ENCODE data around the gene GSTM3. TPM values are rescaled to one million over a fixed set of nuclear protein-coding genes. Genes with fewer than 3 reads are reported as not detected.

Gene GSTM3
- total and polyA plus RNA-seq, 2 experiments from 2014 or later = 3.1 to 4.1 TPM

DNA sequence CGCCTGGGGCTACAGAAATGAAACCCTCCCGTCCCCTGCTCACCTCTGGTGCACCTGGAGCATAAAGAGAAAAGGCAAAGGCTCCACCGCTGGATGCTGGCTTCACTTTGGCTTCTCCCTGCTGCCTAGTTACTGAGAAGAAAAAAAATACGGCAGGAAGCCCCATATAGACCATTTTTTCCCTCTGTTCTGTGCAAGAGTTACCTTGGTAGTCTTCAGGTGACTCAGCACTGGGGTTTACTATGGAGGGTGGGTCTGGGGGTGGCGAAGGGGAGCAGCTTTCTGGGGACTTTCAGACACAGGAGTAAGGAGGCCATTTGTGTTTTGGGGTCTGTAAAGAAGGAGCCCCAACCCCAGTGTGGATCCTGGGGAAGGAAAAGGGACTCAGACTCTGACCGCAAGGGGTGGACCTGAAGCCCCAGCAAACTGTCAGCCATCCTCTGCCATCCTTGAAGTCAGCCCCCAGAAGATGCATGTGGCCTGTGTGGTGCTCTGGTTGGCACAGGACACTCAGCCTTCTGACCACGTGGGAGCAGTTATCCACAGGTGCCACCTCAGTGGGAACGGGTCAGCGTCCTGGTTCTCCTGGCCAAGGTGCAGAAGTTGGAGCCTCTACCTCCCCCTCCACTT is 48.8 kb upstream of the GSTM3 start (continued):
- TF ChIP-seq, protein P1, sequence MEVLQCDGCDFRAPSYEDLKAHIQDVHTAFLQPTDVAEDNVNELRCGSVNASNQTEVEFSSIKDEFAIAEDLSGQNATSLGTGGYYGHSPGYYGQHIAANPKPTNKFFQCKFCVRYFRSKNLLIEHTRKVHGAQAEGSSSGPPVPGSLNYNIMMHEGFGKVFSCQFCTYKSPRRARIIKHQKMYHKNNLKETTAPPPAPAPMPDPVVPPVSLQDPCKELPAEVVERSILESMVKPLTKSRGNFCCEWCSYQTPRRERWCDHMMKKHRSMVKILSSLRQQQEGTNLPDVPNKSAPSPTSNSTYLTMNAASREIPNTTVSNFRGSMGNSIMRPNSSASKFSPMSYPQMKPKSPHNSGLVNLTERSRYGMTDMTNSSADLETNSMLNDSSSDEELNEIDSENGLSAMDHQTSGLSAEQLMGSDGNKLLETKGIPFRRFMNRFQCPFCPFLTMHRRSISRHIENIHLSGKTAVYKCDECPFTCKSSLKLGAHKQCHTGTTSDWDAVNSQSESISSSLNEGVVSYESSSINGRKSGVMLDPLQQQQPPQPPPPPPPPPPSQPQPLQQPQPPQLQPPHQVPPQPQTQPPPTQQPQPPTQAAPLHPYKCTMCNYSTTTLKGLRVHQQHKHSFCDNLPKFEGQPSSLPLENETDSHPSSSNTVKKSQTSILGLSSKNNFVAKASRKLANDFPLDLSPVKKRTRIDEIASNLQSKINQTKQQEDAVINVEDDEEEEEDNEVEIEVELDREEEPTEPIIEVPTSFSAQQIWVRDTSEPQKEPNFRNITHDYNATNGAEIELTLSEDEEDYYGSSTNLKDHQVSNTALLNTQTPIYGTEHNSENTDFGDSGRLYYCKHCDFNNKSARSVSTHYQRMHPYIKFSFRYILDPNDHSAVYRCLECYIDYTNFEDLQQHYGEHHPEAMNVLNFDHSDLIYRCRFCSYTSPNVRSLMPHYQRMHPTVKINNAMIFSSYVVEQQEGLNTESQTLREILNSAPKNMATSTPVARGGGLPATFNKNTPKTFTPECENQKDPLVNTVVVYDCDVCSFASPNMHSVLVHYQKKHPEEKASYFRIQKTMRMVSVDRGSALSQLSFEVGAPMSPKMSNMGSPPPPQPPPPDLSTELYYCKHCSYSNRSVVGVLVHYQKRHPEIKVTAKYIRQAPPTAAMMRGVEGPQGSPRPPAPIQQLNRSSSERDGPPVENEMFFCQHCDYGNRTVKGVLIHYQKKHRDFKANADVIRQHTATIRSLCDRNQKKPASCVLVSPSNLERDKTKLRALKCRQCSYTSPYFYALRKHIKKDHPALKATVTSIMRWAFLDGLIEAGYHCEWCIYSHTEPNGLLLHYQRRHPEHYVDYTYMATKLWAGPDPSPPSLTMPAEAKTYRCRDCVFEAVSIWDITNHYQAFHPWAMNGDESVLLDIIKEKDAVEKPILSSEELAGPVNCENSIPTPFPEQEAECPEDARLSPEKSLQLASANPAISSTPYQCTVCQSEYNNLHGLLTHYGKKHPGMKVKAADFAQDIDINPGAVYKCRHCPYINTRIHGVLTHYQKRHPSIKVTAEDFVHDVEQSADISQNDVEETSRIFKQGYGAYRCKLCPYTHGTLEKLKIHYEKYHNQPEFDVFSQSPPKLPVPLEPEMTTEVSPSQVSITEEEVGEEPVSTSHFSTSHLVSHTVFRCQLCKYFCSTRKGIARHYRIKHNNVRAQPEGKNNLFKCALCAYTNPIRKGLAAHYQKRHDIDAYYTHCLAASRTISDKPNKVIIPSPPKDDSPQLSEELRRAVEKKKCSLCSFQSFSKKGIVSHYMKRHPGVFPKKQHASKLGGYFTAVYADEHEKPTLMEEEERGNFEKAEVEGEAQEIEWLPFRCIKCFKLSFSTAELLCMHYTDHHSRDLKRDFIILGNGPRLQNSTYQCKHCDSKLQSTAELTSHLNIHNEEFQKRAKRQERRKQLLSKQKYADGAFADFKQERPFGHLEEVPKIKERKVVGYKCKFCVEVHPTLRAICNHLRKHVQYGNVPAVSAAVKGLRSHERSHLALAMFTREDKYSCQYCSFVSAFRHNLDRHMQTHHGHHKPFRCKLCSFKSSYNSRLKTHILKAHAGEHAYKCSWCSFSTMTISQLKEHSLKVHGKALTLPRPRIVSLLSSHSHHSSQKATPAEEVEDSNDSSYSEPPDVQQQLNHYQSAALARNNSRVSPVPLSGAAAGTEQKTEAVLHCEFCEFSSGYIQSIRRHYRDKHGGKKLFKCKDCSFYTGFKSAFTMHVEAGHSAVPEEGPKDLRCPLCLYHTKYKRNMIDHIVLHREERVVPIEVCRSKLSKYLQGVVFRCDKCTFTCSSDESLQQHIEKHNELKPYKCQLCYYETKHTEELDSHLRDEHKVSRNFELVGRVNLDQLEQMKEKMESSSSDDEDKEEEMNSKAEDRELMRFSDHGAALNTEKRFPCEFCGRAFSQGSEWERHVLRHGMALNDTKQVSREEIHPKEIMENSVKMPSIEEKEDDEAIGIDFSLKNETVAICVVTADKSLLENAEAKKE (CRISPR knock-in tag; IDR thresholded peaks at IDR 0.05) = no peak
- TF ChIP-seq CREB1 (CRISPR knock-in tag; IDR thresholded peaks at IDR 0.05; ENCODE audit: low read depth) (no peak), NANOG (IDR thresholded peaks at IDR 0.05; ENCODE audit: borderline replicate concordance) (no peak), EZH2 (IDR thresholded peaks at IDR 0.05; ENCODE audit: low read depth, unreplicated experiment) (no peak), EZH2phosphoT487 (IDR thresholded peaks at IDR 0.05; ENCODE audit: unreplicated experiment) (no peak), POLR2AphosphoS5 (IDR thresholded peaks at IDR 0.05; ENCODE audit: low read depth) (no peak), ZNF331 (CRISPR knock-in tag; IDR thresholded peaks at IDR 0.05; ENCODE audit: low read depth) (no peak), ZNF114 (CRISPR knock-in tag; IDR thresholded peaks at IDR 0.05) (no peak)
- TF ChIP-seq, protein P2, sequence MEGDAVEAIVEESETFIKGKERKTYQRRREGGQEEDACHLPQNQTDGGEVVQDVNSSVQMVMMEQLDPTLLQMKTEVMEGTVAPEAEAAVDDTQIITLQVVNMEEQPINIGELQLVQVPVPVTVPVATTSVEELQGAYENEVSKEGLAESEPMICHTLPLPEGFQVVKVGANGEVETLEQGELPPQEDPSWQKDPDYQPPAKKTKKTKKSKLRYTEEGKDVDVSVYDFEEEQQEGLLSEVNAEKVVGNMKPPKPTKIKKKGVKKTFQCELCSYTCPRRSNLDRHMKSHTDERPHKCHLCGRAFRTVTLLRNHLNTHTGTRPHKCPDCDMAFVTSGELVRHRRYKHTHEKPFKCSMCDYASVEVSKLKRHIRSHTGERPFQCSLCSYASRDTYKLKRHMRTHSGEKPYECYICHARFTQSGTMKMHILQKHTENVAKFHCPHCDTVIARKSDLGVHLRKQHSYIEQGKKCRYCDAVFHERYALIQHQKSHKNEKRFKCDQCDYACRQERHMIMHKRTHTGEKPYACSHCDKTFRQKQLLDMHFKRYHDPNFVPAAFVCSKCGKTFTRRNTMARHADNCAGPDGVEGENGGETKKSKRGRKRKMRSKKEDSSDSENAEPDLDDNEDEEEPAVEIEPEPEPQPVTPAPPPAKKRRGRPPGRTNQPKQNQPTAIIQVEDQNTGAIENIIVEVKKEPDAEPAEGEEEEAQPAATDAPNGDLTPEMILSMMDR (conservative IDR thresholded peaks at IDR 0.05; ENCODE audit: low read depth in 2 of 2) = no peak
- TF ChIP-seq, protein P3, sequence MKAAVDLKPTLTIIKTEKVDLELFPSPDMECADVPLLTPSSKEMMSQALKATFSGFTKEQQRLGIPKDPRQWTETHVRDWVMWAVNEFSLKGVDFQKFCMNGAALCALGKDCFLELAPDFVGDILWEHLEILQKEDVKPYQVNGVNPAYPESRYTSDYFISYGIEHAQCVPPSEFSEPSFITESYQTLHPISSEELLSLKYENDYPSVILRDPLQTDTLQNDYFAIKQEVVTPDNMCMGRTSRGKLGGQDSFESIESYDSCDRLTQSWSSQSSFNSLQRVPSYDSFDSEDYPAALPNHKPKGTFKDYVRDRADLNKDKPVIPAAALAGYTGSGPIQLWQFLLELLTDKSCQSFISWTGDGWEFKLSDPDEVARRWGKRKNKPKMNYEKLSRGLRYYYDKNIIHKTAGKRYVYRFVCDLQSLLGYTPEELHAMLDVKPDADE (IDR thresholded peaks at IDR 0.05) = no peak
- TF ChIP-seq, protein P4, sequence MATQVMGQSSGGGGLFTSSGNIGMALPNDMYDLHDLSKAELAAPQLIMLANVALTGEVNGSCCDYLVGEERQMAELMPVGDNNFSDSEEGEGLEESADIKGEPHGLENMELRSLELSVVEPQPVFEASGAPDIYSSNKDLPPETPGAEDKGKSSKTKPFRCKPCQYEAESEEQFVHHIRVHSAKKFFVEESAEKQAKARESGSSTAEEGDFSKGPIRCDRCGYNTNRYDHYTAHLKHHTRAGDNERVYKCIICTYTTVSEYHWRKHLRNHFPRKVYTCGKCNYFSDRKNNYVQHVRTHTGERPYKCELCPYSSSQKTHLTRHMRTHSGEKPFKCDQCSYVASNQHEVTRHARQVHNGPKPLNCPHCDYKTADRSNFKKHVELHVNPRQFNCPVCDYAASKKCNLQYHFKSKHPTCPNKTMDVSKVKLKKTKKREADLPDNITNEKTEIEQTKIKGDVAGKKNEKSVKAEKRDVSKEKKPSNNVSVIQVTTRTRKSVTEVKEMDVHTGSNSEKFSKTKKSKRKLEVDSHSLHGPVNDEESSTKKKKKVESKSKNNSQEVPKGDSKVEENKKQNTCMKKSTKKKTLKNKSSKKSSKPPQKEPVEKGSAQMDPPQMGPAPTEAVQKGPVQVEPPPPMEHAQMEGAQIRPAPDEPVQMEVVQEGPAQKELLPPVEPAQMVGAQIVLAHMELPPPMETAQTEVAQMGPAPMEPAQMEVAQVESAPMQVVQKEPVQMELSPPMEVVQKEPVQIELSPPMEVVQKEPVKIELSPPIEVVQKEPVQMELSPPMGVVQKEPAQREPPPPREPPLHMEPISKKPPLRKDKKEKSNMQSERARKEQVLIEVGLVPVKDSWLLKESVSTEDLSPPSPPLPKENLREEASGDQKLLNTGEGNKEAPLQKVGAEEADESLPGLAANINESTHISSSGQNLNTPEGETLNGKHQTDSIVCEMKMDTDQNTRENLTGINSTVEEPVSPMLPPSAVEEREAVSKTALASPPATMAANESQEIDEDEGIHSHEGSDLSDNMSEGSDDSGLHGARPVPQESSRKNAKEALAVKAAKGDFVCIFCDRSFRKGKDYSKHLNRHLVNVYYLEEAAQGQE (IDR thresholded peaks at IDR 0.05; ENCODE audit: unreplicated experiment) = no peak

All from GM23338 (cell line).